PC-3 (cell line): ENCODE measurements around the gene SHROOM1. TPM values are rescaled to one million over a fixed set of nuclear protein-coding genes. Genes with fewer than 3 reads are reported as not detected.

Experiments
- ATAC-seq: fragments of 200-7000 bp; cut with Tn5 transposase; 2 replicates; pipeline ENCODE4 v1.9.1; 2020; ENCODE audit warnings: mild to moderate bottlenecking, moderate library complexity
- BruUV-seq: library from RNA; stranded (reverse); fragments of 400-500 nt; replicated peaks from 2 replicates; lab custom pipeline; 2021; lab: Mats Ljungman, UMichigan
- CTCF ChIA-PET: fragments of 300-600 bp; sonication (Branson Sonifier 250); formaldehyde crosslinking; loops from one replicate; lab custom pipeline; 2022; ENCODE audit warnings: antibody characterized with exemption; lab: Charles Lee
- POLR2A ChIA-PET: fragments of 300-600 bp; sonication (Branson Sonifier 250); formaldehyde crosslinking; loops from one replicate; lab custom pipeline; 2022; ENCODE audit warnings: antibody characterized with exemption; ENCODE audit not compliant: unreplicated experiment; lab: Charles Lee
- DNase-seq: peaks from one replicate; pipeline ENCODE4 v3.0.0-alpha.2; 2015
- H2AFZ ChIP-seq: fragments of 300-600 bp; sonication (generic); 2 replicates; pipeline ENCODE4 v1.6.0; 2016; ENCODE audit warnings: antibody characterized with exemption, low read length
- H3F3A ChIP-seq: fragments of 300-600 bp; sonication (generic); one replicate; pipeline ENCODE4 v1.6.0; 2017; ENCODE audit warnings: antibody characterized with exemption, low read length, control low read depth, mild to moderate bottlenecking; ENCODE audit not compliant: unreplicated experiment
- H3K27ac ChIP-seq: fragments of 300-600 bp; sonication (generic); 2 replicates; pipeline ENCODE4 v1.5.1; 2016; ENCODE audit warnings: mild to moderate bottlenecking, low read length
- H3K27me3 ChIP-seq: fragments of 300-600 bp; sonication (generic); 2 replicates; pipeline ENCODE4 v1.6.1; 2016; ENCODE audit warnings: low read length, mixed read lengths
- H3K36me3 ChIP-seq: fragments of 300-600 bp; sonication (generic); 2 replicates; pipeline ENCODE4 v1.6.1; 2016; ENCODE audit warnings: low read depth, mixed run types, low read length, mixed read lengths
- H3K4me1 ChIP-seq: fragments of 300-600 bp; sonication (generic); 2 replicates; pipeline ENCODE4 v1.5.1; 2016; ENCODE audit warnings: low read length; ENCODE audit not compliant: insufficient read depth
- H3K4me2 ChIP-seq: fragments of 300-600 bp; sonication (generic); 2 replicates; pipeline ENCODE4 v1.6.0; 2016; ENCODE audit warnings: low read length
- H3K4me3 ChIP-seq: fragments of 300-600 bp; sonication (generic); 2 replicates; pipeline ENCODE4 v1.5.1; 2016; ENCODE audit warnings: mild to moderate bottlenecking, low read length, mixed read lengths
- H3K79me2 ChIP-seq: fragments of 300-600 bp; sonication (generic); 2 replicates; pipeline ENCODE4 v1.6.1; 2017; ENCODE audit warnings: low read length, mixed read lengths
- H3K9ac ChIP-seq: fragments of 300-600 bp; sonication (generic); 2 replicates; pipeline ENCODE4 v1.6.0; 2016; ENCODE audit warnings: mild to moderate bottlenecking, low read length
- H3K9me2 ChIP-seq: fragments of 300-600 bp; sonication (generic); replicated peaks from 2 replicates; pipeline ENCODE4 v1.6.1; 2016; ENCODE audit warnings: mixed run types, low read length, mixed read lengths
- H3K9me3 ChIP-seq: fragments of 300-600 bp; sonication (generic); 2 replicates; pipeline ENCODE4 v1.6.1; 2016; ENCODE audit warnings: low read length, mixed read lengths
- H4K20me1 ChIP-seq: fragments of 300-600 bp; sonication (generic); 2 replicates; pipeline ENCODE4 v1.6.1; 2016; ENCODE audit warnings: low read length, mixed read lengths
- EZH2 ChIP-seq: fragments of 300-600 bp; sonication (generic); IDR thresholded peaks from one replicate; pipeline ENCODE4 v1.6.1; 2017; ENCODE audit warnings: antibody characterized with exemption, mild to moderate bottlenecking, low read length; ENCODE audit not compliant: unreplicated experiment
- EZH2phosphoT487 ChIP-seq: fragments of 300-600 bp; sonication (generic); IDR thresholded peaks from 2 replicates; pipeline ENCODE4 v1.6.1; 2018; ENCODE audit warnings: mild to moderate bottlenecking, antibody characterized with exemption, low read length, borderline replicate concordance
- intact Hi-C: fragments of 100-400 bp; cut with micrococcal nuclease; formaldehyde crosslinking; loops from 2 replicates; pipeline ENCODE4 v1.9.0; 2023
- total RNA-seq: library from RNA; depleted of rRNA; stranded (reverse); fragments of >200 nt; gene quantifications from 2 replicates; pipeline ENCODE4 v1.2.3, GENCODE V29; 2014
- TF ChIP-seq, protein P1 (sequence below): fragments of 300-600 bp; sonication (generic); conservative IDR thresholded peaks from 2 replicates; pipeline ENCODE4 v1.5.1; 2017; ENCODE audit warnings: antibody characterized with exemption, low read depth, mild to moderate bottlenecking, low read length

SHROOM1 gene
- total RNA-seq, 1 experiment from 2014 or later, result 13.6 TPM

DNA sequence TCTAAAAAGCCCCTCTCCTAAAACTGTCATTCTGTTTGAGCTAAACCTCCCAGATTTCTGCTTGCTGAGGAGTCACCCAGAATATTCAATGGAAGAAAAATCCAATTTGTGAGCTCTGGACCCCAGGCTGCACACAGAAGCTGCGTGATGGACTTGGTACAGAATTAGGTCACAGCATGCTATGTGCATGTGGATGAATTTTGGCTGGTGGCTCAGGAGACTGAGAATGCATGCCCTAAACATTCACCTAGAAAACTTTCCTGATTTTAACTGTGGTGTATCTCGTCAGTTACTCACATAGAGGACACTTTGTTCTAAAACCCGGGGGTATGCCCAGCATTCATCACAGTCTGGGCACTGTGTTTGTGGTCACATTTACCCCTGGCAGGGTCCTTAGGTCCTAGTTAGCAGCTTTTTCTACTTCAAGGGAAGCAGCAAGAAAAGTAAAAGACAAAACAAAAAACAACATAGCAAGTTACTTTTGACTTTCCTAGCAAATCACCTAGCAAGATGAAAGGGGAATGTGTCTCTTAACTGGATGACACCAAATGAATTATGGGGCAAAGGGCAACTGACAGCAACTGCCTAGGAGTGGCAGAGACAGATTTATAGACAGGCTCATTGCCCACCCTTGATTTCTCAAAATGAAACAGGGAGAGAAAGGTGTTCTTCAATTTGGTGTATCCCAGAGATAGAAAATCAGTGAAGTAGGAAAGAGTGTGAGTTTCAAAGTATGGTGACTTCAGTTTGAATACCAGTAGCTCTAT is 8.3 kb upstream of the SHROOM1 start:
- Histone ChIP-seq H4K20me1 (no peaks in the 10 kb centered on the region), H3K4me1 (peaks cover 32% of the 10 kb centered on the region), H3K79me2 (no peaks in the 10 kb centered on the region), H3K9me3 (no peaks in the 10 kb centered on the region), H3K27me3 (no peaks in the 10 kb centered on the region), H3K36me3 (no peaks in the 10 kb centered on the region), H3K9ac (no peak overlapping the region), H3K9me2 (no peaks in the 10 kb centered on the region), H2AFZ (no peak overlapping the region), H3K4me3 (no peak overlapping the region), H3F3A (no peaks in the 10 kb centered on the region), H3K4me2 (no peak overlapping the region), H3K27ac (no peak overlapping the region)
- intact Hi-C loops, result no loop called here
- no peak for TF ChIP-seq EZH2
- TF ChIP-seq, protein P1, sequence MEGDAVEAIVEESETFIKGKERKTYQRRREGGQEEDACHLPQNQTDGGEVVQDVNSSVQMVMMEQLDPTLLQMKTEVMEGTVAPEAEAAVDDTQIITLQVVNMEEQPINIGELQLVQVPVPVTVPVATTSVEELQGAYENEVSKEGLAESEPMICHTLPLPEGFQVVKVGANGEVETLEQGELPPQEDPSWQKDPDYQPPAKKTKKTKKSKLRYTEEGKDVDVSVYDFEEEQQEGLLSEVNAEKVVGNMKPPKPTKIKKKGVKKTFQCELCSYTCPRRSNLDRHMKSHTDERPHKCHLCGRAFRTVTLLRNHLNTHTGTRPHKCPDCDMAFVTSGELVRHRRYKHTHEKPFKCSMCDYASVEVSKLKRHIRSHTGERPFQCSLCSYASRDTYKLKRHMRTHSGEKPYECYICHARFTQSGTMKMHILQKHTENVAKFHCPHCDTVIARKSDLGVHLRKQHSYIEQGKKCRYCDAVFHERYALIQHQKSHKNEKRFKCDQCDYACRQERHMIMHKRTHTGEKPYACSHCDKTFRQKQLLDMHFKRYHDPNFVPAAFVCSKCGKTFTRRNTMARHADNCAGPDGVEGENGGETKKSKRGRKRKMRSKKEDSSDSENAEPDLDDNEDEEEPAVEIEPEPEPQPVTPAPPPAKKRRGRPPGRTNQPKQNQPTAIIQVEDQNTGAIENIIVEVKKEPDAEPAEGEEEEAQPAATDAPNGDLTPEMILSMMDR, result no peak
- TF ChIP-seq EZH2phosphoT487, result no peak
- DNase-seq (no peak), ATAC-seq (no peak)
- no TSS peak for BruUV-seq
- ChIA-PET CTCF (no interaction called here), POLR2A (no interaction called here)

DNA sequence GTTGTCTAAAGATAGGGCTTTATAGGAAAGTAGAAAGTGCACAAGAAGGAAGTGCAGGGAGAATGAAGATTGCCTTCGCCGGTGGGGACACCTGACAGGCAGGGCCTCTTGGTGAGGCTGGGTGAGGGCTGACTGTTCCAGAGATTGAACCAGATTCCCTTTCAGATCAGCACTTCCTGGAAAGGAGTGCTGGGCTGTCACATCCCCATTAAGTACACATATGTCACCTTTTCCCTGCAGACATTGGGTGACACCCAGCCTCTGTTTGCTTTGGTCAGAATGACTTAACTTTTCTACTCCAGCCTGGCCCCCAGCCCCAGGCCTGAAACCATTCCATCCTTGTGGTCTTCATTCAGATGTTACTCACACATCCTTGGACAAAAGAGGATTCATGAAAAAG is 7.4 kb upstream of the SHROOM1 start:
- BruUV-seq, result no TSS peak
- Histone ChIP-seq H3K36me3 (no peaks in the 10 kb centered on the region), H3K9me3 (no peaks in the 10 kb centered on the region), H3K4me1 (peaks cover 32% of the 10 kb centered on the region), H4K20me1 (no peaks in the 10 kb centered on the region), H3F3A (no peaks in the 10 kb centered on the region), H3K27ac (no peak overlapping the region), H3K9me2 (no peaks in the 10 kb centered on the region), H3K27me3 (no peaks in the 10 kb centered on the region), H2AFZ (no peak overlapping the region), H3K9ac (no peak overlapping the region), H3K4me2 (no peak overlapping the region), H3K79me2 (no peaks in the 10 kb centered on the region), H3K4me3 (no peak overlapping the region)
- intact Hi-C loops, result no loop called here
- POLR2A ChIA-PET, result no interaction called here
- CTCF ChIA-PET, result no interaction called here
- ATAC-seq, result peak; percentile 76
- TF ChIP-seq EZH2phosphoT487 (no peak), EZH2 (no peak)
- TF ChIP-seq, protein P1, result no peak
- DNase-seq, result peak; percentile 48

DNA sequence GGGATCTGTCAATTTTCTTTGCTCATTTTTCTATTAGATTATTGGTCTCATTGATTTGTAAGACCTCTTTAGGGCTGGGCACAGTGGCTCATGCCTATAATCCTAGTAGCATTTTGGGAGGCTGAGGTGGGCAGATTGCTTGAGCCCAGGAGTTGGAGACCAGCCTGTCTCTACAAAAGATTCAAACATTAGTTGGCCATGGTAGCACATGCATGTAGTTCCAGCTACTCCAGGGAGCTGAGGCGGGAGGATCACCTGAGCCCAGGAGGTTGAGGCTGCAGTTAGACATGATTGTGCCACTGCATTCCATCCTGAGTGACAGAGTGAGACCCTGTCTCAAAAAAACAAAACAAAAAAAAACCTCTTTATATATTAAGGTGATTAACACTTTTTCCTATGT is 6.4 kb upstream of the SHROOM1 start:
- Histone ChIP-seq H3K9ac (no peak overlapping the region), H3K79me2 (no peaks in the 10 kb centered on the region), H4K20me1 (no peaks in the 10 kb centered on the region), H3K4me2 (no peak overlapping the region), H3K9me3 (no peaks in the 10 kb centered on the region), H3K27me3 (no peaks in the 10 kb centered on the region), H3F3A (no peaks in the 10 kb centered on the region), H3K4me1 (peaks cover 32% of the 10 kb centered on the region), H2AFZ (no peak overlapping the region), H3K4me3 (no peak overlapping the region), H3K27ac (no peak overlapping the region), H3K9me2 (no peaks in the 10 kb centered on the region), H3K36me3 (no peaks in the 10 kb centered on the region)
- TF ChIP-seq EZH2phosphoT487 (no peak), EZH2 (no peak)
- TF ChIP-seq, protein P1, result no peak
- no peak for ATAC-seq
- POLR2A ChIA-PET, result interaction anchor here (0.6 kb wide), 1 partner anchor 125 kb away, joined by 5 read pairs; no protein-coding TSS in a partner anchor
- intact Hi-C loops, result no loop called here
- DNase-seq, result no peak
- CTCF ChIA-PET, result no interaction called here
- no TSS peak for BruUV-seq
